GM18907 (cell line): ENCODE measurements around the gene TLE1.
"Not testable (repeated sequence)": the region's sequence is repeated elsewhere in the genome, so short reads cannot be mapped to it uniquely, and the experiment has no call there.

Experiments used
- ATAC-seq: cut with Tn5 transposase; IDR thresholded peaks from one replicate; pipeline ENCODE4 v1.9.1; 2021; ENCODE audit warnings: mild to moderate bottlenecking, moderate library complexity; ENCODE audit not compliant: unreplicated experiment

Gene TLE1

DNA sequence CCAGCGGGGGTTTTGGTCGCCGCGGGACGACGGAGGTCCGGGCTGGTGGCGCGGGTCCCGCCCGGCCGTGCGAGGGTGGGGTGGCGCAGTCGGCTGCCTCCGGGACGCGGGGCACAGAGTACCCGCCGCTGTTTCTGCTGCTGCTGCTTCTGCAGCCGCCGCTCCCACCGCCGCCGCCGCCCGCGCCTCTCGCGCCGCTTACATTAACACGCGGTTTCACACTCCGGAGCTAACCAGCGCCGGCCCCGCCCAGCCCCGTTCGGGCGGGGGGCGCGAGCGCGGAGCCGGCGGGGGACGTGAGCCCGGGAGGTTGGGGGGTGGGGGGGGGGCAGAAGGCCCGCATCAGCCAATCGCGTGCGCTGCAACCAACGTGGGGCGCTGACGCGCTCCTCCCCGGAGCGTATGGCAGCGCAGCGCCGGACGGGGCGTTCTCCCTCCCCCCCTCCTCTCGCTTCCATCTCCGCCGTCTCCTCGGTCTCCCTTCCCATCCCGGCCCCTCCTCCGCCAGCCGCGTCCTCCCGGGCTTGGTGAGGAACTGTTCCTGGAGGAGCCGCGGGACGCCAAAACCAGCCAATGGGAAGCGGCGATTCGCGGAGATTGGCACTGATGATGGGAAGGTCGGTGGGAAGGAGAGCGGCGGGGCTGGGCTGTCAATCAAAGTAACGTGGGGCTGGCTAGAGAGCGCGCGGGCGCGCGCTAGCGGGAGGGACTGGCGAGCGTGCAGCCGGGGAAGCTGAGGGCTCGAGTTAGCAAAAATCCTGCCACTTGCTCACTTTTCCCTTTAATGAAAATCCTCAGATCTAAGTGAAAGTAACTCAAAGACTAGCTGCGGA, at the start of gene TLE1:
TLE1 (minus strand) TSS at position 205 of the 833 bp plus-strand sequence. CDS start 1,307 bp downstream, outside the sequence.
- peak; percentile 85 for ATAC-seq

DNA sequence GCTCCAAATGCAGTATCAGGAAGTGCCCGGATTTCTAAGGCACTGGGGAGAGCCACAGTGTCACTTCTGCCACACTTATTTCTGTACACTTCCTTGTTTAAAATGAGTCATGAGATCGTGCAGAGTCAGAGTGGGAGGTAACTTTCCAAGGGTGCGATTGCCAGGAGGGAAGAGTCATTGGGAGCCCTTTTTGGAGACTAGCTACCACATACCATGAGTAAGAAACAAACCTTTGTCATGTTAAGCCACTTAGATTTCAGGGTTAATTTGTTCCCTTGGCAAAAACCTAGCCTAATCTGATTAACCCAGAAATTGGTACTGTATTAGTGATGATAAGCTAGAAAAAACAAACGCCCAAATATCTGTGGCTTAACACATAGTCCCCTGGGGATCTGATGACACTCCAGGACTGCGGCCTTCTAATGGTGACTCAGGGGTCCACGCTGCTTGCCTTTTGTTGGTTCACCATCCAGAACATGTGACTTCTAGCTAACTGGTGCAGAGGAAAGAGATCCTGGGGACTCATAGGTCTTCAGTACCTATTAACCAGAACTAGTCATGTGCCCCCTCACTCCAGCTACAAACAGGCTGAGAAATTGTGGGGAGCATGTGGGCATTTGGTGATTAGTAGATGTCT, 48.6 kb upstream of the TLE1 start:
- no peak for ATAC-seq

- not testable (repeated sequence) for ATAC-seq
Measured at GRCh38 chr9:81730498-81730897, 41.2 kb upstream of the TLE1 start.

- ATAC-seq = peak; percentile 85
Measured at GRCh38 chr9:81729135-81729534, 39.8 kb upstream of the TLE1 start.

DNA sequence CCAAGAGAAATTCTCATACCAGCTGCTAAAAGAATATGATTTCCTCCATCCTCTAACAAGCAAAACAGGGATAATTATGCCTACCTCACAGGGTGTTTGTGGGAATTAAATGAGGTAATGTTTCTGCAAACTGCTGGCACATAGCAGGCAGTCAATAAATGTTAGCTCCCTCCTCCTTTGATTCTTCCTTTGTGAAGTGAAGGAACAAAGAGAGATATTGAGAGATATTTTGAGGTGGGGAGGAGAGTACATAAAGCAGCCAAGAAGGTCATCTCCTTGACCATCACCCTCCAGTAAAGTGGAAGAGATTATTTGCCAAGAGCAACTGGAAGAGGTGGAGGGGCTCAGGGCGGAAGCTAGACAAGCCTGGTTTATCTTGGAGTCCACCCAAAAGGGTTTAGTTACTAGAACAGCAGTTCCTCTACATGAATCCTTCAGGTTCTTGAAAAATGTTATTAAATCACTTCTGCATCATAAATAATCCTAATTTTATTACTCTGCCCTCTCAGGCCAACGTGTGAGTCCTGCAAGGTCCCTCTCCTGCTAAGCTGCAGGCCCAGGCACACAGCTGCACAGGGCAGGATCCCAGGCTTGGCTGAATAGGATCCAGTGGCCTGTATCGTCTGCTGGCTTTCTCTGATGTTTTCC, 35.0 kb upstream of the TLE1 start:
- ATAC-seq = no peak

DNA sequence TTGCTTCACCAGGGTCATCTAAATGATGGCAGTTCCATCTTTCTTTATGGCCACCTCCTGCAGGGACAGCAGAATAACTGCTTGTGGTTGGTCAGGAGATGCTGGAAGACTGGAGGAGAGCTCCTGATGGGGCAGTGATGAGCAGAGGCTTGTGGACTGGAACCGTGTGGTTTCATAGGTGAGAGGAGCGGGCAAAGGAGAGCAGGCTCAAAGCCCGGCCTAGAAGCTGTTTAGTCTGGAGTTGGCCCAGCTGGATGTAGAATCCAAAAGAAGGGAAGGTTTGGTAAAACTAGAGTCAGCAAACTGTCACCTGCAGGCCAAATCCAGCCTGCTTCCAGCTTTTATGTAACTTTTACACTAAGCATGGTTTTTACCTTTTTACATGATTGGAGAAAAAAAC, 32.9 kb upstream of the TLE1 start:
- ATAC-seq = no peak

- ATAC-seq = no peak
Measured at GRCh38 chr9:81720450-81721086, 31.2 kb upstream of the TLE1 start.

GRCh38 chr9:81719972-81720371, 30.6 kb upstream of the TLE1 start:
- ATAC-seq = no peak

- ATAC-seq = no peak
Measured at GRCh38 chr9:81718244-81718643, 28.9 kb upstream of the TLE1 start.

GRCh38 chr9:81717747-81718077, 28.4 kb upstream of the TLE1 start:
- ATAC-seq = no peak

DNA sequence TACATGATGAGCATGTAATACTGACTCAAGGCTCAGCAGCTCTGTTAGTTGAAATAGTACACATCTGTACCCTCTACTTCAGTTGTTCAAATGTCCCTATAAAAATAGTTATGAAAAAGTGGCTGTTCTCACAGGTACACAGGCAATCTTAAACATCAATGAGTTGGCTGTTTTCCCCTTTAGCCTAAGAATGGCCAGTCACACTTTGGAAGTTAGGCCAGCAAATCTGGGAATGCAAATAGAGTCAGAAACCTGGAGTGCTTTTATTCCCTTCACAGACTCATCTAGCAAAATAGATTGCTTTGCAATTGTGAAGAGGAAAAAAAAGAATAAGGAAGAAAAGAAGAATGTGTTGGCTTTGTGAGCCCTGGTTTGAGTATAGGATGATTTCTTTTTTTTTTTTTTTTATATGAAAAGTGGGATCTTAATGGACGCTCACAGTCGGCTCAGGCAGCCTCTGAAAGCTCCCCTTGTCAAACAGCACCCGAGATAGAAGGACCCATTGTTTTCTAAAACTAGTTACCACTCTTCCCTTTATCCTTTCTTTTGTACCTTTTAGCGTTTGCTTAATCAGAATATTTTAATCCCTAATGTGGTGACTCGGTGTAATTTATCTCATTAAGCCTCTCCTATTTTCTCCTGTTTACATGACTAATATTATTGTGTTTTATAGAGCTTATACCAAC, 27.9 kb upstream of the TLE1 start:
- ATAC-seq = no peak

- no peak for ATAC-seq
Measured at GRCh38 chr9:81716409-81716808, 27.1 kb upstream of the TLE1 start.

DNA sequence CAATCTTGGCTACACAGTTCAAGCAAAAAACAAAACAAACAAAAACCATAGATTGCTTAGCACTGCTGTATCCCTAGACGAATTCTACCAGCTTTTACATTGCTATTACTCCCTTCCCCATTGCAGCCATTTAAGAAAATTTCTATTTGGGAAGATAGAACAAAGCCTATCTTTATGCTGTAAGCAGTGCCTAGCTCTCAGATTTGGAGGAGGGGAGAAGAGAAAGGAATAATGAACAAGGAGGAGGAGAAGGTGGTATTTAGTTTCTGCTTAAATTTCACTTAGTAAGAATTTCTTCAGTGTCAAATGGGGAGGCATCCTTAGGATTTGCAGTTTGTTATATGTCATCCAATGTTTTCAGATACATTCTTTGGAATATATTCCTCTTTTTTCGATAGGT, 16.2 kb upstream of the TLE1 start:
- no peak for ATAC-seq

- ATAC-seq = no peak
Measured at GRCh38 chr9:81694541-81694940, 5.2 kb upstream of the TLE1 start.

- no peak for ATAC-seq
Measured at GRCh38 chr9:81693671-81694378, 4.5 kb upstream of the TLE1 start.

DNA sequence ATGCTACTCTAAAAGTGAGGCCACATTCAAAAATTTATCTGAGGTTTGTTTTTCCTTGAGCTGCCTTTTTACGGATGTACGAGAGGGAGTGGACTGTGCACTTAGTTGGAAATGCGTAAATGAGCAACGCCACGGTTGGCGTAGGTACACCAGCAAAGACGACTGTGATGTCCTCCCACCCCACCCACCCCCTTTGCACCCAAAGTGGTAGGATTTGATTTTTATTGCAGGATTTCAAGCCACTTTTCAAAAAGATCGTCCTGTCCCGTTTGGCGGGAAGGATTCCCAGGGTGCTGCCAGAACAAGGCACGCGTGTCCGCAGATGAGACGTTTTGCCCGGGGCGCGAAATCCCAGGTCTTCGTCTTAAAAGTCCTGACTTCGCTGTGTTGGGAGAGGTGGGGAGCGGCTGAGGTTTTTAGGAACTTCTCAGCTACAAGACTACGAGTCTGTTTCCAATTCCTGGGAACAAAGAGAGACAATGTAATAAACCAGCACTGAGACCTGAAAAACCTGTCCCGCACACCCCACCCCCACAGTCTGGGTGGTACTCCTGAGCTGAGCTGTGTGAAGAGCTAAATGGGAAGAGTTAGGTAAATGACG, 1.0 kb upstream of the TLE1 start:
- ATAC-seq = no peak

DNA sequence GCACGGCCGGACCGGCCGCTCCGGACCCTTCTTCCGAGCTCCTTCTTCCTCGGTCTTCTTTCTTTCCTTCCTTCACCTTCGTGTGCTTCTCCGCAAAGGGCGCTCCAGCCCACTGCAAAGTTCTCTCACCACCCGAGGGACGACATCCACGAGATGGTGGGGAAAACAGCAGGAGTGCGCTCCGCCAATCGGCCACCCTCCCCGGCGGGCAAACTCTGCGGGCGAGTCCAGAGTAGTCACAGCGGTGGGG, 329 bp downstream of the TLE1 start:
- not testable (repeated sequence) for ATAC-seq

- ATAC-seq = peak; percentile 29
Measured at GRCh38 chr9:81688262-81689092, 870 bp downstream of the TLE1 start.

- no peak for ATAC-seq
Measured at GRCh38 chr9:81687521-81688261, 1.7 kb downstream of the TLE1 start.
